ENCODE results near the gene TEAD3.

Gene TEAD3

DNA sequence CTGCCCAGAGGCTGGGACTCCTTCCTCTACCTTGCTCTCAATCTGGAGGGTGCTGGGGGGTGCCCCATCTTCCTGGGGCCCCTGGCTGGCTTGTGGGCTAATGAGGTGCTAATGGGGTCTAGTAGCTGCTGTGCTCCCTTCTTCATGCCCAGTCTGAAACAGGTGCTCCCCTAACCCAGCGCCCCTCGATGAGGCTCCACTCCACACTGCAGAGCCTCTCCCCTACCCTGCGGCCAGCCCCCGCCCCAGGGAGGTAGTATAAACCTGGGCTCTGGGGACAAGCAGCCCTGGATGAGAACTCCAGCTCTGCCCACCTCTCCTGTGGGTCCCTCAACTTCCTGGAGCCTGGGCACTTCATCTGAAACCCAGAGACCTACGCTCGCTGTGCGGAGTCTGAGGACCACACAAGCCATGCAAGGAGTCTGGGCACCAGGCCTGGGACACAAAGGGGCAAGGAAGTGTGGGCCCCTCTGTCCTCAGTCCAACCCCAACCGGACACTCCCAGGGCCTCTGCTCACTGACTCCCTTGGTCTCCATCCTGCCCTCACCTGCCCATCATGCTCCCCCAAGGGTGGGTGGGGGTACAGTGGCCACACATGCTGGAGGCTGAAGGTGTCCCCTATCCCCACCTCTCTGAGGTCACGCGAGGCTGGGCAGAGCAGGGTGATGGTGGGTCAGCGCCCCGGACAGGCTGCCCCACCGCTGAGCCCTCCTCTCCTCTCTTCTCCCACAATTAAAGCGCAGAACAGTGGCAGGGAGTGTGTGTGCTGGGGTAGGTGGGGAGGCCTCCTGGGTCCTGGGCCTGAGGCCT is 22.5 kb downstream of the TEAD3 start:
- no peak for DNase-seq

- no peak for DNase-seq
Measured at GRCh38 chr6:35473850-35474130, 23.1 kb downstream of the TEAD3 start.

DNA sequence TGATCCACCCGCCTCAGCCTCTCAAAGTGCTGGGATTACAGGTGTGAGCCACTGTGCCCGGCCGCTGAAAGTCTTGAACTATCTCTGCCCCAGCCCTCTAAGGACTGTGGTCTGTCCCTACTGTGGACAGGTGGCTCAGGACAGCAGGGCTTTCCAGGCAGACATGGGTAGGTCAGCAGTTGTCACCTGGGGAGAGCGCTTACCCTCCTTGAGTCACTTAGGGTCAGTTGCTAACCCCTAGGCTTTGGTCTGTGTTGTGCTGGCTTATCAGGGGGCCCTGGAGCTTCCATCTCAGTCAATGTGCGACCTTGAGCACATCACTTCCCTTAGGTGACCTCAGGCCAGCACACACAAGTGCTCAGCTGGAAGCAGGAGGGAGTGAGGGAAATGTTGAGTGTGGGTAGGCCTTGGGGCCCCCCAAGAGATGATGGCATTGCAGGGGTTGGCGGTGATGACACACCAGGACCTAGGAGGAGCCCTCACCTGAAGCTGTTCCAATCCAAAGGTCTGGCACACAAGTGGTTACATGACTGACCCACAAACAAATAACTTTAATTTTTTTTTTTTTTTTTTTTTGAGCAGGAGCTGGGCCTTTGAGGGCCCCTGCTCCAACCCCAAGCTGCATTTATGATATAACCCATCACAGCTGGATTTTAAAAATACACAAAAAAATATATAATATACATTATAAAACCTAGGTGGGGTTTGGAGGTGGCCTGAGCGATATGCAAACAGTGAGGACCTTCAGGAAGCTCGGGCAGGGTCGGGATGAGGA is 23.6 kb downstream of the TEAD3 start:
- DNase-seq, result no peak

DNA sequence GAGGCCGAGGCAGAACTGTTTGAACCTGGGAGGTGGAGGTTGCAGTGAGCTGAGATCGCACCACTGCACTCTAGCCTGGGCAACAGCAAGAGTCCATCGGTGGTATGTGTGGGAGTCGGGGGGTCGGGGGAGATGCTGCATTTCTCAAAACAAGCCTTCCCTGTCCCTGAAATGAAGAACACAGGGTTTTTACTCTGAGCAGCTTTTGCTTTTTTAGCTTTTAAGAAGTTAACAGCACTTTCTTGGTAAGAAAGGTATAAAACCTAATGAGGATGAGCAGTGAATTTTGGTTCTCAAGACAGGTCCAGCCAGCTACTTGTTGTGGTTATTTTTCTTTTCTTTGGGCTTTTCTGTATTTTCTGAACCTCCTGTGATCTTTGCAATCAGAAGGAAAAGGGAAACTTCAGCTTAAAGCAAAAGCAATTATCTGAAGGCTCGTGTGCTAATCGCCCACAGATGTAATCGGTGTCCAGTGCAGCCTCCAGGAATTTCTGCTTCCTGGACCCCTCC is 25.0 kb downstream of the TEAD3 start:
- no peak for DNase-seq

GRCh38 chr6:35470663-35471120 is 26.2 kb downstream of the TEAD3 start:
- DNase-seq, result no peak

DNA sequence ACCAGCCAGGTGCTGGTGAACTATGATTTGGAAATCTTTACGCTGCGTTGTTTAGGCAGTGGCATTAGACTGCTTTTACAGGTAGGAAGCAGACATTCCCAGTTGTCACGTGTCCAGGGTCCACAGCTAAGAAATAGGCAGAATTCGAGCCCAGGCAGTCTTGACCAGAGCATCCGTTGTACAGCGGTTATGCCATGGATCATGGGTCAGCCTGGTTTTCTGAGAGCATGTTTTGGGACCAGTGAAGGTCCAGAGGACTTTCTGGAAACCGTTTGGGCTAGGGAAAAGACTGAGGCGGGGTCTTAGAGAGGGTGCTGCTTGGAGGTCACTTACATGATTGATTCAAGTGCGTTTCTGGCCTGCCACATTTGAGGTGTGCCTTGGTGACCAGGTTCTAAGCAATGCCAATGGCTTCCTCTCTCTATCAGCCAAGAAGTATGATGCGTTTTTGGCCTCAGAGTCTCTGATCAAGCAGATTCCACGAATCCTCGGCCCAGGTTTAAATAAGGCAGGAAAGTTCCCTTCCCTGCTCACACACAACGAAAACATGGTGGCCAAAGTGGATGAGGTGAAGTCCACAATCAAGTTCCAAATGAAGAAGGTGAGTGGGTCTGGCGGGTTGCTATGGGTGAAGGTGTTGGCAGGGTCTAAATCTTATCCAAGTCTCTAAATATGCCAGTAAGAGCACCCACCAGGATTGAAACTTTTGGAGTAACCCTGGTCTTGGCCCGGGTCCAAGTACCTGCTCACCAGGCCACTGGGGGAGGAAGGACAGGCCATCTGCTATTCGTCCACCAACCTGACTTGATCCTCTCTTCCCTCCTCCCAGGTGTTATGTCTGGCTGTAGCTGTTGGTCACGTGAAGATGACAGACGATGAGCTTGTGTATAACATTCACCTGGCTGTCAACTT is 26.9 kb downstream of the TEAD3 start:
- DNase-seq, result peak in 1 of 2 experiments; percentile 39

DNA sequence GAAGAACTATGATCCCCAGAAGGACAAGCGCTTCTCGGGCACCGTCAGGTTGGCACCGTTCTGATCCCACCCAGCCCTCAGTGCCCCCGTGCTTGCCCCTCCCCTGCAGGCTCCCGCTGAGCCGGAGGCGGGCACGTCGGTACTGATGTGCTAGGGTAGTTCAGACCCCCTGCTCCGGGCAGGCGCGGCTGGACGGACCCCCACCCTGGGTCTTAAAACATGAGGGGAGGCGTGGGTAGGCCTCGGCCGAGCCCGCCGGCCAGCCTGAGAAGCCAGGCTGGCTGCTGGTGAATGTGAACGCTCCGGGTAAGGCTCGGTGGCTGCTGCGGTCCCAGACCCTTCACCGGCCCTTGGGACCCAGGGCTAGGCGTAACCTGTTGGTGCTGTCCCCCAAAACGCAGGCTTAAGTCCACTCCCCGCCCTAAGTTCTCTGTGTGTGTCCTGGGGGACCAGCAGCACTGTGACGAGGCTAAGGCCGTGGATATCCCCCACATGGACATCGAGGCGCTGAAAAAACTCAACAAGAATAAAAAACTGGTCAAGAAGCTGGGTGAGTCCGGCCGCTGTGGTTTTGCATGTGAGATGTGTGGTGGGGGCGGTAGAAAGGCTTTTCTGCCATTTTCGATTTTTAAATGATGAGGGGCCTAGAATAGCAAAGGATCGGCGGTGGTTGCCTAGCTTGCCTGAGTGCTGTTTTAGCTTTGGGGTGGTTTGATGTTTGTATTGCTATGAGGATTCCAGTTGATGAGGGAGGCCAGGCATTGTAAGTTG is 27.7 kb downstream of the TEAD3 start:
- DNase-seq, result peak in 1 of 2 experiments; percentile 61

DNA sequence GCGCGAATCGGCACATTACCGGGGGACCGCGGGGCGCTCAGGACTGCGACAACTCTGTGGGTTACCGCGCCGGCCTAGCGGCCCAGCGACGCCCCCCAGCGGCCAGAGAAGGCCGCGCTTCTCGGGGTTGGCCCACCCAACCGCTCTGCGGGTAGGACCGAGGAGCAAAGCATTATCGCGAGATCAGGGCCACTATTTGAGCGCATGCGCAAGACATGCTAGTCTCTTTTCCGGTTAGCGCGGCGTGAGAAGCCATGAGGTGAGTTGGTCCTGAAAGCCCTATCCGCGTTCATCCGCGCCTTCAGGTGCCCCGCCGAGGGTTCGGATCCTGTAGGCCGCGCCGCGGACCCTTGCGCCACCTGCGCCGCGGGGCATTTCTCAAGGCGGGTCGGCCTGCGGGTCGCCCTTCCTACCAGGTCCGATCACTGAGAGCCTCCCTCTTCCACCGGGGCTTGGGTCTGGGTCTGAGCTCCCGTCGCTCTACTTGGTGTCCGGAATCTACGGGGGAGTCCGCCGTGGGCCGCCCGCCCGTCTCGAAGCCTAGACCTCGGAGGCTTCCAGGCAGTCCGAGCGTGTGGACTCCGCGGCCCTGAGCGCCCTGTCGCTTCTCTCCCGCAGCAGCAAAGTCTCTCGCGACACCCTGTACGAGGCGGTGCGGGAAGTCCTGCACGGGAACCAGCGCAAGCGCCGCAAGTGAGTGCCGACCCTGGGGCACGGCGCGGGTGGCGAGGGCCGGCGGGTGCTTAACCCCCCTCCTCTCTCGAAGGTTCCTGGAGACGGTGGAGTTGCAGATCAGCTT is 28.5 kb downstream of the TEAD3 start, which contains the start of gene RPL10A:
RPL10A (plus strand) TSS at position 221 of the 799 bp plus-strand sequence; CDS start at position 255, 34 bp downstream.
- peak; percentile 92 to 97 for DNase-seq

DNA sequence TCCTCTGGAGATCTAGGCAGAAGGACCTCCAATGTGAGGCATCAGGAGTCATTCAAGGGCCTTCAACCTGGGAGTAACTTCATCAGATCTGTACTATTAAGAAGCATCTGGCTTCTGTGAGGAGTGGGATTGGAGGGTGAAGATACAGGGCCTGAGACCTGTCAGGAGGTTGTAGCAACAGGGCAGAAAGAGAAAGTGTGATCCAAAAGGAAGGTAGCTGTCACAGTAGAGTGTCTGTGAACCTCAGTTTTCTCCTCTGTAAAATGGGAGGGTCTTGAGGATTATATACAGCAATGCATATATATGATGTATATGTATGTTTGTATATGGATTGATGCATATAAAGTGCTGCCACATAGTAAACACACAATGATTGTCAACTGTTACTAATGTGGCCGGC is 31.2 kb downstream of the TEAD3 start:
- no peak for DNase-seq

DNA sequence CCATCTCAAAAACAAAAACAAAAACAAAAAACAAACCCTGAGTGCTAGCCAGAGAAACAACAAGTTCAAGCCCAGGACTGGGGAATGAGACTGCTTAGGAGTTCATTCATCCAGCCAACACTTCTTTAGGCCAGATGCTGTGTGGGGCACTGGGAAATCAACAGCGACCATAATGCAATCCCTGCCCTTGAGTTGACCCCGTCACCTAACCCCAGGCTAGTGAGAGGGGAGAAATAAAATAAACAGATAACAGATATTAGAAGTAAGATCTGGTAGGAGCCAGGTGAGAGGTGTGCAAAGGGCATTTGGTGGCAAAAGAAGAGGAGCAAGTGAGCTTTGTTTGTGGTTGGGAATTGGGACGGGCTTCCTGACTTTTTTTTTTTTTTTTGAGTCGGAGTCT is 33.6 kb downstream of the TEAD3 start:
- DNase-seq, result no peak

- no peak for DNase-seq
Measured at GRCh38 chr6:35461270-35461669, 35.6 kb downstream of the TEAD3 start.

DNA sequence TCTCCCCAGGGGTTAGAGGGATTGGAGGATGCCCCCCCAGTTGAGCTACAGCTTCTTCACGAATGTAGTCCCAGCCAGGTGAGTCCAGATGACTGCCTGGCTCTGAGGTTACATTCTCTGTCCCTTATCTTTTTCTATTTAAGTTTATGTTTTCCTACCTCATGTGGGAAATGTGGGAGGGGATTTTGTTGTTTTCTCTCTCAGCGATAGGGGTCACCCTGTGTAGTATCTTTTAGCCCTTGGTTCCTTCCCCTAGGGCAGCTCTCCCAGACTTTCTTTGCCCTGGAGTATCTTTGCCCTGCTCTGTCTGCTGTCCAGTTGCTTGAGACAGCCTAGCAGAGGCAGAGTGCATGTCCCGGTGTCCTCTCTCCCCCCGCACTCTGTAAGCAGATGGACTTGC is 39.0 kb downstream of the TEAD3 start:
- no peak for DNase-seq

DNA sequence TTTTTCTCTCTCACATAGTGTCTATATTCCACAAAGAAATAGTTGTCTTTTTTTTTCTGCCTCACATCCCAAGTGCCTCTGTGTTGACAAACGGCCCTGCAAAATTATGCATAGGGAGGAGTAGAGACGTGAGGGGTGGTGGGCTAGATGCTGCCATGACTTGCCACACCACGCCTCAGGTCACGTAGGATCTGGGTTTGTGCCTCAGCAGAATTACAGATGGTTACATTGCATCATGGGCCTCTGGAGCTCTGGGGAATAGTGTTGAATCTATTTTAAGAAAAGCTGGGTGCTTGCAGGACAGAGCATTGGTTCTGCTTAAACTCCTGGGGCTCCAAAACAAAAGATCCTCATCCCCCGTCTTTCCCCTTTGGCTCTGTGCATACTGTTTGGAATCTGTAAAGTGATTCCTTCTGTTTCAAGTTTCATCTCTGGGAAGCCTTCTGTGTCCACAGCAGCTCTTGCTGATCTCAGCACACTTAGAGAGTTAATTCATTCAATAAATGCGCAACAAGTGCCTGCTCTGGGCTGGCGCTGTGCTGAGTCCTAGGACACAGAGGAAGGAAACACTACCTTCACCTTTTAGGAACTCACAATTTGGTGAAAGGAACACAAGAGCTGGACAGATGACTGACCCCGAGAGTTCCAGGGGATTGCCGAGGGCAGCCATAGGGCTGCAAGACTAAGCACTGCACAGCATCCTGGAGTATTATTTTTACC is 42.3 kb downstream of the TEAD3 start:
- DNase-seq, result no peak

GRCh38 chr6:35453236-35453635 is 43.6 kb downstream of the TEAD3 start:
- no peak for DNase-seq

- peak; percentile 85 to 91 for DNase-seq
Measured at GRCh38 chr6:35452183-35453090, 44.4 kb downstream of the TEAD3 start, which contains the start of gene FANCE. TSS of gene FANCE (plus strand) at chr6:35452338. CDS start at chr6:35452546, 208 bp downstream.

GRCh38 chr6:35451354-35452182 is 45.3 kb downstream of the TEAD3 start:
- DNase-seq, result peak in 1 of 2 experiments; percentile 31

DNA sequence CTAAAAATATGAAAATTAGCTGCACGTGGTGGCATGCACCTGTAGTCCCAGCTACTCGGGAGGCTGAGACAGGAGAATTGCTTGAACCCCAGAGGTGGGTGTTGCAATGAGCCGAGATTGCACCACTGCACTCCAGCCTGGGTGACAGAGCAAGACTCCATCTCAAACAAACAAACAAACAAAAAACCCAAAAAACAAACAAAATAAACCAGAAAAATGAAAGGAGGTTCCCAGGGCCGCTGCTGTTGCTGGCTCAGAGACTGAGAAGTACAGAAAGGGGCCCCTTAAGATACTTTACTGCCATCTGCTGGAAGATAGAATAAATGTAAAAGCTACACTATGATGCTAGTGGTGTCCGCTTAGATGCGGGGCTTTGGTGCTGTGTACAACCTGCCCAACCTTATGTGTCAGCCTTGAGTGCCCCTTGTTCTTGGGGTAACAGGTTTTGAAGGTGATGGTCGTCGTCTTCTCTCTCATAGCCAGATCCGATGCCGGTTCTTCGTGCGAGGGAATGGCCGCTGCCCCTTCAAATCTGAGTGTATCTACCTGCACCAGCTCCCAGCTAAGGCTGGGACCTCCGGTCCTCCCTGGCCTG is 47.5 kb downstream of the TEAD3 start:
- DNase-seq, result peak; percentile 69 to 76

DNA sequence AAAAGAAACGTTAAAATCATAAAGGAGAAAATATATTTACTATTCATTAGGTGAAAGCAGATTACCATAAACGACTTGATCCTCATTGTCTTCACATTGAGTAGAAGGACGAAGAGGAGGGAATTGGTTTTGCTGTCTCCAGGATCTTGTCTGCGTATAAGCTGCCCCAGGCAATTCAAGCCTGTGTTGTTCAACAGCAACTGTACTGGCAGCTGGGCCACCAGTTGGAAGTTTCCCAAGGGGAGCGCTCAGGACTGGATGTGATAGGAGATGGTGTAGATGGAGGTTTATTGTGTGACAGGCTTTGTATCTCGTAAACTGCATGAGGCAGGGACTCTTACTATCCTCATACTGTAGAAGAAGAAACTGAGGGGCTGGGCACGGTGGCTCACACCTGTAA is 48.7 kb downstream of the TEAD3 start:
- no peak for DNase-seq

Measured in NCI-H2081 (cell line).